Neuronal stem cell (in vitro differentiated cells): ENCODE data around the gene UGT1A4.
"Not testable (repeated sequence)": the region's sequence is repeated elsewhere in the genome, so short reads cannot be mapped to it uniquely, and the experiment has no call there.

ENCODE experiments used
- DNase-seq: peaks from one replicate; pipeline ENCODE4 v3.0.0-alpha.2; 2013; ENCODE audit warnings: low spot score
- H2AFZ ChIP-seq: one replicate; pipeline ENCODE4 v1.6.1; 2013; ENCODE audit warnings: mild to moderate bottlenecking, low read length, inconsistent platforms
- H2AK5ac ChIP-seq: 2 replicates; pipeline ENCODE4 v1.6.1; 2013; ENCODE audit warnings: low read depth, mild to moderate bottlenecking, inconsistent platforms, low read length, moderate library complexity, mixed read lengths
- H2BK120ac ChIP-seq: 2 replicates; pipeline ENCODE4 v1.6.1; 2013; ENCODE audit warnings: low read depth, mild to moderate bottlenecking, inconsistent platforms, low read length, moderate library complexity, mixed read lengths
- H2BK12ac ChIP-seq: one replicate; pipeline ENCODE4 v1.6.1; 2013; ENCODE audit warnings: low read length, inconsistent platforms
- H2BK15ac ChIP-seq: 2 replicates; pipeline ENCODE4 v1.6.1; 2013; ENCODE audit warnings: mild to moderate bottlenecking, low read length, inconsistent platforms, mixed read lengths
- H2BK5ac ChIP-seq: one replicate; pipeline ENCODE4 v1.6.1; 2013; ENCODE audit warnings: inconsistent platforms, mild to moderate bottlenecking, low read length, moderate library complexity
- H3K14ac ChIP-seq: one replicate; pipeline ENCODE4 v1.6.1; 2013; ENCODE audit warnings: low read length, inconsistent platforms
- H3K18ac ChIP-seq: 2 replicates; pipeline ENCODE4 v1.6.1; 2013; ENCODE audit warnings: low read length, inconsistent platforms
- H3K23ac ChIP-seq: 2 replicates; pipeline ENCODE4 v1.6.1; 2013; ENCODE audit warnings: low read depth, mild to moderate bottlenecking, mixed read lengths, low read length, inconsistent platforms; ENCODE audit not compliant: poor library complexity
- H3K27ac ChIP-seq: replicated peaks from 3 replicates; pipeline ENCODE4 v1.5.1; 2013; ENCODE audit warnings: low read length, inconsistent platforms
- H3K27me3 ChIP-seq, 3 experiments: 2 replicates each; pipeline ENCODE4 v1.6.1; 2013; ENCODE audit warnings: low read length in 3 of 3, mild to moderate bottlenecking in 2 of 3, inconsistent platforms in 1 of 3, low read depth in 1 of 3, mixed read lengths in 1 of 3, moderate library complexity in 1 of 3; ENCODE audit not compliant: control insufficient read depth in 3 of 3, insufficient read depth in 3 of 3
- H3K36me3 ChIP-seq, 2 donors: replicated peaks in 1 of 2; 2 replicates each; pipeline ENCODE4 v1.6.1; 2013; ENCODE audit warnings: low read length in 2 of 2; ENCODE audit not compliant: control insufficient read depth in 2 of 2, insufficient read depth in 2 of 2
- H3K4ac ChIP-seq: 2 replicates; pipeline ENCODE4 v1.6.1; 2013; ENCODE audit warnings: inconsistent platforms, mild to moderate bottlenecking, low read length, moderate library complexity
- H3K4me1 ChIP-seq, 2 donors: 1 replicate in 1 of 2; 2 replicates in 1 of 2; pipeline ENCODE4 v1.6.1; 2013; ENCODE audit warnings: low read length in 2 of 2, low read depth in 1 of 2; ENCODE audit not compliant: control insufficient read depth in 2 of 2, insufficient read depth in 1 of 2
- H3K4me2 ChIP-seq: one replicate; pipeline ENCODE4 v1.6.1; 2013; ENCODE audit warnings: mild to moderate bottlenecking, low read length, inconsistent platforms; ENCODE audit not compliant: insufficient read depth, poor library complexity, severe bottlenecking
- H3K4me3 ChIP-seq, 2 donors: 2 replicates each; pipeline ENCODE4 v1.5.1; 2013; ENCODE audit warnings: low read length in 2 of 2, mild to moderate bottlenecking in 2 of 2, inconsistent platforms in 1 of 2, moderate library complexity in 1 of 2
- H3K79me1 ChIP-seq: one replicate; pipeline ENCODE4 v1.6.1; 2013; ENCODE audit warnings: low read depth, mild to moderate bottlenecking, inconsistent platforms, low read length, moderate library complexity
- H3K9ac ChIP-seq: one replicate; pipeline ENCODE4 v1.6.1; 2013; ENCODE audit warnings: mild to moderate bottlenecking, low read depth, low read length, inconsistent platforms; ENCODE audit not compliant: poor library complexity
- H3K9me3 ChIP-seq, 2 donors: replicated peaks in 1 of 2; 2 replicates each; pipeline versions ENCODE3 to v1.6.1; 2013; ENCODE audit warnings: low read length in 2 of 2, mild to moderate bottlenecking in 2 of 2, inconsistent platforms in 1 of 2, low read depth in 1 of 2, mixed read lengths in 1 of 2, moderate library complexity in 1 of 2; ENCODE audit not compliant: control insufficient read depth in 2 of 2, insufficient read depth in 1 of 2
- H4K8ac ChIP-seq: one replicate; pipeline ENCODE4 v1.6.1; 2013; ENCODE audit warnings: low read depth, mild to moderate bottlenecking, inconsistent platforms, low read length, moderate library complexity
- H4K91ac ChIP-seq: one replicate; pipeline ENCODE4 v1.6.1; 2013; ENCODE audit warnings: low read length, low read depth, mild to moderate bottlenecking, inconsistent platforms; ENCODE audit not compliant: poor library complexity
- whole genome bisulfite sequencing, 2 donors: extraction: QIAGEN DNeasy Blood & Tissue Kit; methylation state at CpG; one replicate each; pipeline ENCODE4 v1.1.7; 2013; ENCODE audit warnings: missing lambda C conversion rate in 2 of 2, mixed read lengths in 1 of 2; ENCODE audit not compliant: insufficient read length in 2 of 2, insufficient replicate concordance in 1 of 2; ENCODE audit errors: extremely low coverage in 2 of 2; 5-methylcytosine and 5-hydroxymethylcytosine counted together

Gene UGT1A4

DNA sequence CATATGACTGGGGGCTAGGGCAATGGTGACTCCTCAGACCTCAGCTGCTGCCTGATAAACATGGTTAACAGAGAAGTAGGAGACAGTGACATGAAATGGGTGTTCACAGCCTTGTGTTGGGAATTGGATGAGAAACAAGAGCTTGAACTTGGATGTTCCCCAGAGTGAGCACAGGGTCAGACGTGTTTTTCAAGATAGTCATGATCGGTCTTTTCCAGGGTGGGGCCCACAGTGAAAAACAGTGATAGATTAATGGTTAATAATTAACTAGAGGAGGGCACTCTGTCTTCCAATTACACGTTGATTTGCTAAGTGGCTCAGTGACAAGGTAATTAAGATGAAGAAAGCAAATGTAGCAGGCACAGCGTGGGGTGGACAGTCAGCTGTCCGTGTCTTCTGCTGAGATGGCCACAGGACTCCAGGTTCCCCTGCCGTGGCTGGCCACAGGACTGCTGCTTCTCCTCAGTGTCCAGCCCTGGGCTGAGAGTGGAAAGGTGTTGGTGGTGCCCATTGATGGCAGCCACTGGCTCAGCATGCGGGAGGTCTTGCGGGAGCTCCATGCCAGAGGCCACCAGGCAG, 10.3 kb downstream of the UGT1A4 start, which contains the start of gene UGT1A3:
Gene UGT1A3 (plus strand): TSS at position 320 of the 579 bp plus-strand sequence. CDS start 85 bp downstream, at position 405.
- no peak within 1 kb of the TSS for H3K4me3 ChIP-seq
- no peak within 1 kb of the TSS for H3K9ac ChIP-seq
- WGBS, 2 donors: no CpG with 5 or more reads among the region's 8 CpGs

DNA sequence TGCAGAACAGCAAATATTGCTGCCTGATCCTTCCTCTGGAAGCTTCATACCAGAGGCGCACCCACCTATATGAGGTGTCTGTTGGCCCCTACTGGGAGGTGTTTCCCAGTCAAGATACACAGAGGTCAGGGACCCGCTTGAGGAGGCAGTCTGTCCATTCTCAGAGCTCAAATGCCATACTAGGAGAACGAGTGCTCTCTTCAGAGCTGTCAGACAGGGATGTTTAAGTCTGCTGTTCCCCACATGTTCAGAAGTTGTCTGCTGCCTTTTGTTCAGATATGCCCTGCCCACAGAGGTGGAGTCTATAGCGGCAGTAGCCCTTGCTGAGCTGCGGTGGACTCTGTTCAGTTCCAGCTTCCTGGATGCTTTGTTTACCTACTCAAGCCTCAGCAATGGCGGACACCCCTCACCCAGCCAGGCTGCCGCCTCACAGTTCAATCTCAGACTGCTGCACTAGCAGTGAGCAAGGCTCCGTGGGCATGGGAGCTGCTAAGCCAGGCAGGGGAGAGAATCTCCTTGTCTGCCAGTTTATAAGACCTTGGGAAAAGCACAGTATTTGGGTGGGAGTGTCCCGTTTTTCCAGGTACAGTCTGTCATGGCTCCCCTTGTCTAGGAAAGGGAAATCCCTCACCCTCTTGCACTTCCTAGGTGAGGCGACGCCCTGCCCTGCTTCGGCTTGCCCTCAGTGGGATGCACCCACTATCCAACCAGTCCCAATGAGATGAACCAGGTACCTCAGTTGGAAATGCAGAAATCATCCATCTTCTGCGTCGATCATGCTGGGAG, 18.5 kb downstream of the UGT1A4 start:
- H2BK120ac ChIP-seq, H3K36me3 ChIP-seq, H2AK5ac ChIP-seq, H3K27ac ChIP-seq, H3K4ac ChIP-seq, H2BK5ac ChIP-seq, H4K91ac ChIP-seq, H3K23ac ChIP-seq, H2BK12ac ChIP-seq, H4K8ac ChIP-seq, H3K14ac ChIP-seq, H3K9ac ChIP-seq, H2BK15ac ChIP-seq, H3K79me1 ChIP-seq, H3K4me2 ChIP-seq, H3K18ac ChIP-seq, H3K4me3 ChIP-seq, H3K9me3 ChIP-seq, H3K27me3 ChIP-seq, H3K4me1 ChIP-seq, DNase-seq: not testable (repeated sequence)
- peak overlapping the region; percentile 77 for H2AFZ ChIP-seq
- WGBS, 2 donors: no CpG with 5 or more reads among the region's 14 CpGs

More for the DNA sequence above, 10.3 kb downstream of the UGT1A4 start, which contains the start of gene UGT1A3:
- Histone ChIP-seq H3K14ac (no peak within 1 kb of the TSS), H3K18ac (no peak within 1 kb of the TSS), H3K27ac (no peak within 1 kb of the TSS), H4K8ac (no peak within 1 kb of the TSS), H2BK12ac (no peak within 1 kb of the TSS), H2AK5ac (no peak within 1 kb of the TSS), H3K36me3 (no peaks in the 10 kb centered on the region), H3K4me1 (no peaks in the 10 kb centered on the region), H2BK15ac (no peak within 1 kb of the TSS), H3K27me3 (no peaks in the 10 kb centered on the region), H3K4me2 (no peak within 1 kb of the TSS), H2BK120ac (no peak within 1 kb of the TSS), H3K79me1 (no peaks in the 10 kb centered on the region), H3K23ac (no peak within 1 kb of the TSS), H2BK5ac (no peak within 1 kb of the TSS), H3K4ac (no peak within 1 kb of the TSS), H3K9me3 (no peaks in the 10 kb centered on the region), H2AFZ (no peak within 1 kb of the TSS), H4K91ac (no peak within 1 kb of the TSS)
- no peak for DNase-seq

- peaks cover 0 to 3% of the 10 kb centered on the region in 2 donors for H3K4me1 ChIP-seq
- H2AK5ac ChIP-seq: no peak overlapping the region
- no peak overlapping the region for H3K4me2 ChIP-seq
- H3K9me3 ChIP-seq: peaks cover 3 to 9% of the 10 kb centered on the region in 2 donors
- no peak overlapping the region for H4K91ac ChIP-seq
- no peak overlapping the region for H2BK15ac ChIP-seq
- H3K27ac ChIP-seq: no peak overlapping the region
- H3K27me3 ChIP-seq: no peaks in the 10 kb centered on the region
- H3K14ac ChIP-seq: no peak overlapping the region
- no peak overlapping the region for H2BK120ac ChIP-seq
- H3K4ac ChIP-seq: no peak overlapping the region
- H3K79me1 ChIP-seq: no peaks in the 10 kb centered on the region
- H3K9ac ChIP-seq: no peak overlapping the region
- no peak overlapping the region for H3K4me3 ChIP-seq
- no peak overlapping the region for H4K8ac ChIP-seq
- H2BK12ac ChIP-seq: no peak overlapping the region
- no peaks in the 10 kb centered on the region for H3K36me3 ChIP-seq
- no peak overlapping the region for H3K18ac ChIP-seq
- no CpG with 5 or more reads among the region's 2 CpGs for WGBS, 2 donors
- no peak overlapping the region for H2AFZ ChIP-seq
- no peak overlapping the region for H2BK5ac ChIP-seq
- no peak for DNase-seq
- no peak overlapping the region for H3K23ac ChIP-seq
Measured at GRCh38 chr2:233740870-233741269, 22.3 kb downstream of the UGT1A4 start.

GRCh38 chr2:233743464-233744259, 25.1 kb downstream of the UGT1A4 start:
- Histone ChIP-seq H2BK5ac (peak overlapping the region; percentile 36), H2AFZ (no peak overlapping the region), H3K36me3 (no peaks in the 10 kb centered on the region), H3K4ac (no peak overlapping the region), H3K4me2 (peak overlapping the region; percentile 15), H3K14ac (no peak overlapping the region), H4K8ac (no peak overlapping the region), H3K27me3 (no peaks in the 10 kb centered on the region), H3K9ac (no peak overlapping the region), H3K23ac (peak overlapping the region; percentile 90), H2BK12ac (no peak overlapping the region), H3K27ac (no peak overlapping the region), H3K9me3 (peaks cover 0 to 3% of the 10 kb centered on the region in 2 donors), H3K4me1 (no peaks in the 10 kb centered on the region), H3K4me3 (peak overlapping the region in 1 of 2 donors; percentile 56), H3K79me1 (no peaks in the 10 kb centered on the region), H3K18ac (peak overlapping the region; percentile 80), H2BK15ac (no peak overlapping the region), H2BK120ac (peak overlapping the region; percentile 58), H2AK5ac (peak overlapping the region; percentile 75), H4K91ac (no peak overlapping the region)
- WGBS, 2 donors: no CpG with 5 or more reads among the region's 46 CpGs
- DNase-seq: no peak
